B cell (primary cell): ENCODE measurements around the gene RAD23B. TPM values are rescaled to one million over a fixed set of nuclear protein-coding genes. Genes with fewer than 3 reads are reported as not detected.

ENCODE experiments used
- ATAC-seq: fragments of 200-7000 bp; cut with Tn5 transposase; one replicate; pipeline ENCODE4 v1.10.0; 2021; ENCODE audit warnings: low read depth, mild to moderate bottlenecking, moderate number of reproducible peaks, moderate library complexity
- CTCF ChIA-PET: fragments of 350-600 bp; sonication (Branson Sonifier 250); formaldehyde crosslinking; loops from one replicate; lab custom pipeline; 2021; ENCODE audit warnings: antibody characterized with exemption, inconsistent platforms; lab: Charles Lee
- POLR2A ChIA-PET: fragments of 350-600 bp; sonication (Branson Sonifier 250); formaldehyde crosslinking; loops from one replicate; lab custom pipeline; 2021; ENCODE audit warnings: antibody characterized with exemption; lab: Charles Lee
- DNase-seq: peaks from one replicate; pipeline ENCODE4 v3.0.0; 2013
- H2AFZ ChIP-seq: 2 replicates; pipeline ENCODE4 v1.6.1; 2012; ENCODE audit warnings: mild to moderate bottlenecking, low read depth, low read length; ENCODE audit not compliant: insufficient read depth, poor library complexity, severe bottlenecking
- H3K27ac ChIP-seq, 2 donors: 1 replicate in 1 of 2; 2 replicates in 1 of 2; pipeline ENCODE4 v1.5.1; 2012 to 2013; ENCODE audit warnings: low read length in 2 of 2, mild to moderate bottlenecking in 2 of 2, moderate library complexity in 1 of 2
- H3K27me3 ChIP-seq, 4 experiments: fragments of 200-600 bp in 1 of 4; sonication (generic) in 1 of 4; replicated peaks in 1 of 4; 1 replicate in 2 of 4; 2 replicates in 2 of 4; pipeline versions ENCODE4 v1.6.1 to v1.7.0; 2013 to 2016; ENCODE audit warnings: low read length in 3 of 4, mild to moderate bottlenecking in 2 of 4, mixed read lengths in 1 of 4, moderate library complexity in 1 of 4; ENCODE audit not compliant: insufficient read depth in 4 of 4, control insufficient read depth in 3 of 4; ENCODE audit errors: control extremely low read depth in 1 of 4
- H3K36me3 ChIP-seq, 2 experiments: replicated peaks in 1 of 2; 1 replicate in 1 of 2; 2 replicates in 1 of 2; pipeline versions ENCODE4 v1.6.1 to v1.7.1; 2013; ENCODE audit warnings: low read length in 1 of 2; ENCODE audit not compliant: insufficient read depth in 2 of 2, control insufficient read depth in 1 of 2; ENCODE audit errors: control extremely low read depth in 1 of 2, extremely low read depth in 1 of 2
- H3K4me1 ChIP-seq, 2 donors: fragments of 200-600 bp in 1 of 2; sonication (generic) in 1 of 2; 1 replicate in 1 of 2; 2 replicates in 1 of 2; pipeline versions ENCODE4 v1.5.1 to v1.6.1; 2013 to 2017; ENCODE audit warnings: low read length in 2 of 2; ENCODE audit not compliant: control insufficient read depth in 2 of 2, insufficient read depth in 2 of 2
- H3K4me2 ChIP-seq: replicated peaks from 2 replicates; pipeline ENCODE3; 2012; ENCODE audit warnings: mild to moderate bottlenecking, low read depth, low read length; ENCODE audit not compliant: poor library complexity, severe bottlenecking
- H3K4me3 ChIP-seq, 5 experiments: fragments of 200-600 bp in 1 of 5; sonication (generic) in 1 of 5; 1 replicate in 3 of 5; 2 replicates in 2 of 5; pipeline versions ENCODE4 v1.5.1 to v1.7.0; 2011 to 2016; ENCODE audit warnings: low read length in 4 of 5, mild to moderate bottlenecking in 4 of 5, low read depth in 2 of 5, control low read depth in 1 of 5, moderate library complexity in 1 of 5; ENCODE audit not compliant: insufficient read depth in 1 of 5; ENCODE audit errors: control extremely low read depth in 1 of 5, extremely low read depth in 1 of 5
- H3K79me2 ChIP-seq: fragments of 200-600 bp; sonication (generic); one replicate; pipeline ENCODE4 v1.6.0; 2016; ENCODE audit warnings: low read length; ENCODE audit not compliant: control insufficient read depth, insufficient read depth
- H3K9ac ChIP-seq: fragments of 200-600 bp; sonication (generic); 2 replicates; pipeline ENCODE4 v1.6.1; 2017; ENCODE audit warnings: mild to moderate bottlenecking, low read length, moderate library complexity
- H3K9me3 ChIP-seq, 3 donors: one replicate each; pipeline versions ENCODE4 v1.6.1 to v1.7.1; 2013; ENCODE audit warnings: low read length in 2 of 3; ENCODE audit not compliant: control insufficient read depth in 2 of 3, insufficient read depth in 1 of 3; ENCODE audit errors: control extremely low read depth in 1 of 3
- H4K20me1 ChIP-seq: 2 replicates; pipeline ENCODE4 v1.6.0; 2012; ENCODE audit warnings: mild to moderate bottlenecking, low read length; ENCODE audit not compliant: insufficient read depth, control insufficient read depth, poor library complexity, severe bottlenecking
- H3K27ac Mint-ChIP-seq: one replicate; pipeline ENCODE4 v1.8.0; 2021; ENCODE audit warnings: mixed read lengths
- H3K27me3 Mint-ChIP-seq: one replicate; pipeline ENCODE4 v1.8.0; 2021; ENCODE audit warnings: mixed read lengths
- H3K4me1 Mint-ChIP-seq: one replicate; pipeline ENCODE4 v1.8.0; 2021; ENCODE audit warnings: mixed read lengths
- H3K4me3 Mint-ChIP-seq: one replicate; pipeline ENCODE4 v1.8.0; 2021; ENCODE audit warnings: mixed read lengths
- H3K9me3 Mint-ChIP-seq: one replicate; pipeline ENCODE4 v1.8.0; 2022; ENCODE audit warnings: mixed read lengths; ENCODE audit not compliant: insufficient read depth
- CTCF ChIP-seq: fragments of 200-600 bp; IDR thresholded peaks from one replicate; pipeline ENCODE4 v1.8.0; 2022; ENCODE audit warnings: antibody characterized with exemption, mild to moderate bottlenecking
- EZH2 ChIP-seq: IDR thresholded peaks from 2 replicates; pipeline ENCODE4 v1.6.1; 2012; ENCODE audit warnings: borderline replicate concordance, low read depth, mild to moderate bottlenecking, moderate library complexity, low read length; ENCODE audit not compliant: insufficient read depth, poor library complexity, severe bottlenecking
- WGBS: methylation state at CpG from one replicate; pipeline ENCODE4 v1.1.5; 2013; ENCODE audit warnings: missing lambda C conversion rate; ENCODE audit not compliant: insufficient coverage; 5-methylcytosine and 5-hydroxymethylcytosine counted together
- intact Hi-C: fragments of 100-400 bp; cut with micrococcal nuclease; formaldehyde crosslinking; loops from one replicate; pipeline ENCODE4 v1.10.0; 2022
- polyA plus RNA-seq: library from polyadenylated mRNA; depleted of rRNA; stranded (reverse); fragments of >200 nt; gene quantifications from 2 replicates; pipeline ENCODE4 v1.2.3, GENCODE V29; 2012
- total RNA-seq, 2 donors: library from RNA; stranded (reverse); fragments of 120-200 nt in 1 of 2; gene quantifications; 1 replicate in 1 of 2; 2 replicates in 1 of 2; pipeline versions ENCODE4 v1.2.3 to v1.2.4, GENCODE V29; 2013 to 2022

The RAD23B gene
- total and polyA plus RNA-seq, 2 donors (not counting 1 experiment from before 2014, with no cell fraction given): 36.8 to 78.2 TPM

GRCh38 chr9:107309271-107309670 lies 26.2 kb downstream of the RAD23B start:
- ATAC-seq: no peak
- no peaks in the 10 kb centered on the region for H3K27me3 Mint-ChIP-seq
- CTCF ChIA-PET: interaction anchor here (1.0 to 1.2 kb wide), 2 partner anchors 32 to 70 kb away, joined by 5 read pairs; no protein-coding TSS in a partner anchor

More at GRCh38 chr9:107309271-107309670, 26.2 kb downstream of the RAD23B start:
- H3K27ac ChIP-seq: no peak overlapping the region
- no peak overlapping the region for H3K4me3 ChIP-seq
- DNase-seq: no peak
- no peaks in the 10 kb centered on the region for H3K9me3 Mint-ChIP-seq
- 100% methylated on average over 1 of the region's 5 CpGs for WGBS
- TF ChIP-seq EZH2: no peak
- no peak for TF ChIP-seq CTCF
- no peak overlapping the region for H3K9ac ChIP-seq
- H3K4me1 Mint-ChIP-seq: peaks cover 23% of the 10 kb centered on the region
- H3K4me2 ChIP-seq: no peak overlapping the region
- intact Hi-C loops: no loop called here
- H3K36me3 ChIP-seq: peaks cover 9 to 84% of the 10 kb centered on the region in 2 experiments
- H3K27ac Mint-ChIP-seq: no peak overlapping the region
- no peak overlapping the region for H2AFZ ChIP-seq
- peaks cover 79% of the 10 kb centered on the region for H3K79me2 ChIP-seq
- peaks cover 2 to 5% of the 10 kb centered on the region in 2 donors for H3K4me1 ChIP-seq
- H3K9me3 ChIP-seq: no peaks in the 10 kb centered on the region
- no peaks in the 10 kb centered on the region for H3K27me3 ChIP-seq
- no peak overlapping the region for H3K4me3 Mint-ChIP-seq
- H4K20me1 ChIP-seq: peaks cover 57% of the 10 kb centered on the region
- POLR2A ChIA-PET: no interaction called here
